ENCODE data around the gene KATNB1.

DNA sequence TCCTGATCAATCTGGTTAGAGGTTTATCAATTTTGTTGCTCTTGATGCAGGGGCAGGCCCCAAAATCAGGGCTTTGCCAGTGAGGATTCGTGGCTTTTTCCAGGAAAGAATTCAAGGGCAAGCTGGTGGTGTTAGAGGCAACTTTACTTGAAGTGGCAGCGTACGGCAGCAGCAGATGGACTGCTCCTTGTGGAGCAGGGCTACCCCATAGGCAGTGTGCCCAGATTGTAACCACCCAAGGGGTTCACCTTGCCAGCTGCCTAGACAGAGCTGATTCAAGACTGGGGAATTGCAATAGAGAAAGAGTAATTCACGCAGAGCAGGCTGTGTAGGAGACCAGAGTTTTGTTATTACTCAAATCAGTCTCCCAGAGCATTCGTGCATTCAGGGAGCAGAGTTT lies 24.2 kb upstream of the KATNB1 start:
- TF ChIP-seq, protein P1, sequence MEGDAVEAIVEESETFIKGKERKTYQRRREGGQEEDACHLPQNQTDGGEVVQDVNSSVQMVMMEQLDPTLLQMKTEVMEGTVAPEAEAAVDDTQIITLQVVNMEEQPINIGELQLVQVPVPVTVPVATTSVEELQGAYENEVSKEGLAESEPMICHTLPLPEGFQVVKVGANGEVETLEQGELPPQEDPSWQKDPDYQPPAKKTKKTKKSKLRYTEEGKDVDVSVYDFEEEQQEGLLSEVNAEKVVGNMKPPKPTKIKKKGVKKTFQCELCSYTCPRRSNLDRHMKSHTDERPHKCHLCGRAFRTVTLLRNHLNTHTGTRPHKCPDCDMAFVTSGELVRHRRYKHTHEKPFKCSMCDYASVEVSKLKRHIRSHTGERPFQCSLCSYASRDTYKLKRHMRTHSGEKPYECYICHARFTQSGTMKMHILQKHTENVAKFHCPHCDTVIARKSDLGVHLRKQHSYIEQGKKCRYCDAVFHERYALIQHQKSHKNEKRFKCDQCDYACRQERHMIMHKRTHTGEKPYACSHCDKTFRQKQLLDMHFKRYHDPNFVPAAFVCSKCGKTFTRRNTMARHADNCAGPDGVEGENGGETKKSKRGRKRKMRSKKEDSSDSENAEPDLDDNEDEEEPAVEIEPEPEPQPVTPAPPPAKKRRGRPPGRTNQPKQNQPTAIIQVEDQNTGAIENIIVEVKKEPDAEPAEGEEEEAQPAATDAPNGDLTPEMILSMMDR (IDR thresholded peaks at IDR 0.05; ENCODE audit: low read length): no peak
- no peak for TF ChIP-seq EZH2 (optimal IDR thresholded peaks at IDR 0.05; ENCODE audit: low read depth, low read length)

All from MM.1S (cell line).